HUES48 (cell line): ENCODE measurements around the gene CYP3A5.
"Not testable (repeated sequence)": the region's sequence is repeated elsewhere in the genome, so short reads cannot be mapped to it uniquely, and the experiment has no call there.

ENCODE experiments used
- H3K27ac ChIP-seq: one replicate; pipeline ENCODE4 v1.7.0; 2013; ENCODE audit warnings: low read depth, low read length, inconsistent platforms
- H3K27me3 ChIP-seq: 2 replicates; pipeline ENCODE4 v1.6.1; 2013; ENCODE audit warnings: mild to moderate bottlenecking, low read length; ENCODE audit not compliant: control insufficient read depth, insufficient read depth
- H3K36me3 ChIP-seq: 2 replicates; pipeline ENCODE4 v1.6.1; 2013; ENCODE audit warnings: low read length; ENCODE audit not compliant: control insufficient read depth, insufficient read depth
- H3K4me1 ChIP-seq: 2 replicates; pipeline ENCODE4 v1.6.1; 2013; ENCODE audit warnings: mild to moderate bottlenecking, low read length; ENCODE audit not compliant: control insufficient read depth, insufficient read depth
- H3K4me3 ChIP-seq: 2 replicates; pipeline ENCODE4 v1.5.1; 2013; ENCODE audit warnings: mild to moderate bottlenecking, low read depth, low read length
- H3K9ac ChIP-seq: 2 replicates; pipeline ENCODE4 v1.6.1; 2013; ENCODE audit warnings: mild to moderate bottlenecking, low read depth, low read length, moderate library complexity
- H3K9me3 ChIP-seq: 2 replicates; pipeline ENCODE4 v1.6.1; 2013; ENCODE audit warnings: low read length; ENCODE audit not compliant: control insufficient read depth, insufficient read depth

Gene CYP3A5

GRCh38 chr7:99698867-99699730 lies 19.3 kb upstream of the CYP3A5 start:
- H3K36me3 ChIP-seq, H3K4me3 ChIP-seq, H3K27me3 ChIP-seq, H3K9me3 ChIP-seq, H3K9ac ChIP-seq: not testable (repeated sequence)
- Histone ChIP-seq H3K27ac (peak overlapping the region; percentile 20), H3K4me1 (peaks cover 13% of the 10 kb centered on the region)

- Histone ChIP-seq H3K9me3 (no peaks in the 10 kb centered on the region), H3K27ac (no peak overlapping the region), H3K36me3 (no peaks in the 10 kb centered on the region), H3K4me1 (peaks cover 24% of the 10 kb centered on the region), H3K27me3 (no peaks in the 10 kb centered on the region), H3K9ac (no peak overlapping the region), H3K4me3 (no peak overlapping the region)
Measured at GRCh38 chr7:99694912-99695304, 15.1 kb upstream of the CYP3A5 start.

DNA sequence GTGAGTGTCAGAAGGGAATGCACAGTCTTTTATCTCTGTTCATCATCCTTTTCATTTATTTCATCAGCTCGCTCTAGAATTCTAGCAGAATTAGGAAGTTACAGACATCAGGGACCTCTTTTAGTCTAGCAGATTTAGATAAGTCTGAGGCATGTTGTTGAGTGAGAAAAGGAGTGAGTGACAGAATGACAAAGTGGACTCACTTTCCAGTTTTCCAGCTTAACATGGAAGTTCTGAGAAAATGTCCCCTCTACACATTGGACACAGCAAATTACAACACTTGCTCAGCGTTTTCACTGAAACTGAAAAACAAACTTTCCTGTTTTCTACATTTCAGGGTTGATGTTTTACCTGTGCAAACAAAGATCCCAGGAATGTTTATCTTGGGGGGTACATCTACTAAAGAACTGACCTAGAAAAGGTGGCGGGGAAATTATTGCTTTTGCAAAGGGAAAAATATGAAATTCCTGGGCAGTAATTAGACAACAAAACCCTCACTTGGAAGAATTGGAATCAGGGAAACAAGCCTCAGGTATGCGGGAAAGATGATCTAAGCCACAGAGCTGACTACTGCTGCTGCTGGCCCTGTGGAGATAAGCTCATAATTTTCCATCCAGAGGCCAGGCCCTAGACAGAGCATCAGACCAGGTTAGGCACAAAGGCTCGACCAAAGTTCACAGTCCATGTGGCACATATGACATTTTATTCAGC lies 14.6 kb upstream of the CYP3A5 start:
- peak overlapping the region; percentile 42 for H3K27ac ChIP-seq
- H3K36me3 ChIP-seq = no peaks in the 10 kb centered on the region
- H3K4me3 ChIP-seq = no peak overlapping the region
- peaks cover 20% of the 10 kb centered on the region for H3K4me1 ChIP-seq
- no peaks in the 10 kb centered on the region for H3K27me3 ChIP-seq
- H3K9me3 ChIP-seq = no peaks in the 10 kb centered on the region
- H3K9ac ChIP-seq = no peak overlapping the region

DNA sequence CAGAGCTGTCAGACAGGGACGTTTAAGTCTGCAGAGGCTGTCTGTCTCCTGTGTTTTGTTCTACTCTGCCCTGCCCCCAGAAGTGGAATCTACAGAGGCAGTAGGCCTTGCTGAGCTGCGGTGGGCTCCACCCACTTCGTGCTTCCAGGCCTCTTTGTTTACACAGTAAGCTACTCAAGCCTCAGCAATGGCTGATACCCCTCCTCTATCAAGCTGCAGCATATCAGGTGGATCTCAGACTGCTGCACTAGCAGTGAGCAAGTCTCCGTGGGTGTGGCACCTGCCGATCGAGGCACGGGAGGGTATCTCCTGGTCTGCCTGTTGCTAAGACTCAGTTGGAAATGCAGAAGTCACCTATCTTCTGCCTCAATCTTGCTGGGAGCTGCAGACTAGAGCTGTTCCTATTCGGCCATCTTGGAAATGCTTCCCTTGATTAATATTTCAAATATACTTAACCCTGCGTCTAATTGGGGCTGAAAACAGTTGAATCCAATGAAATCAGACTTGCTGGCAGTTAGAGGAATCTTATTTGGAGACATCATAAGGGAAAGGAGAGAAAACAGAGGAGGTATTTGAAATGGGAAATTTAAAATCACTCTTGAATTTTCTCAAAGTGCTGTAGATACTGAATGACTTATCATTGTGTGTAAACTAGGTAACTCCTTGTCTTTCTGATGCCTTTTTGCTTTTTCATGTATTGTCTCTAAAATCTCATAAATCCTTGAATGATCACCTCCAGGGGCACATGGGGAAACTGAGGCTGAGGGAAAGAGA lies 13.8 kb upstream of the CYP3A5 start:
- Histone ChIP-seq H3K4me3 (no peak overlapping the region), H3K9me3 (no peaks in the 10 kb centered on the region), H3K27ac (peak overlapping the region; percentile 83), H3K4me1 (peaks cover 16% of the 10 kb centered on the region), H3K9ac (no peak overlapping the region), H3K27me3 (no peaks in the 10 kb centered on the region), H3K36me3 (no peaks in the 10 kb centered on the region)

GRCh38 chr7:99693100-99693426 lies 13.3 kb upstream of the CYP3A5 start:
- Histone ChIP-seq H3K4me1 (peaks cover 16% of the 10 kb centered on the region), H3K9me3 (no peaks in the 10 kb centered on the region), H3K36me3 (no peaks in the 10 kb centered on the region), H3K27me3 (no peaks in the 10 kb centered on the region), H3K27ac (peak overlapping the region; percentile 83), H3K9ac (no peak overlapping the region), H3K4me3 (no peak overlapping the region)

DNA sequence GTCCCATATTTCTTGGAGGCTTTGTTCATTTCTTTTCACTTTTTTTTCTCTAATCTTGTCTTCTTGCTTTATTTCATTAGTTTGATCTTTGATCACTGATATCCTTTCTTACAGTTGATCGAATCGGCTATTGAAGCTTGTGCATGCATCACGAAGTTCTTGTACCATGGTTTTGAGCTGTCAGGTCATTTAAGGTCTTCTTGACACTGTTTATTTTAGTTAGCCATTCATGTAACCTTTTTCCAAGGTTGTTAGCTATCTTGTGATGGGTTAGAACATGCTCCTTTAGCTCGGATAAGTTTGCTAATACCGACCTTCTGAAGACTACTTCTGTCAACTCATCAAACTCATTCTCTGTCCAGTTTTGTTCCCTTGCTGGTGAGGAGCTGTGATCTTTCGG lies 12.8 kb upstream of the CYP3A5 start:
- H3K4me3 ChIP-seq, H3K9me3 ChIP-seq, H3K36me3 ChIP-seq, H3K9ac ChIP-seq, H3K27me3 ChIP-seq, H3K27ac ChIP-seq: not testable (repeated sequence)
- H3K4me1 ChIP-seq = peaks cover 16% of the 10 kb centered on the region

GRCh38 chr7:99691658-99692057 lies 11.9 kb upstream of the CYP3A5 start:
- not testable (repeated sequence) for H3K4me3 ChIP-seq, H3K9me3 ChIP-seq, H3K27ac ChIP-seq, H3K27me3 ChIP-seq, H3K36me3 ChIP-seq, H3K9ac ChIP-seq
- H3K4me1 ChIP-seq = peaks cover 16% of the 10 kb centered on the region

DNA sequence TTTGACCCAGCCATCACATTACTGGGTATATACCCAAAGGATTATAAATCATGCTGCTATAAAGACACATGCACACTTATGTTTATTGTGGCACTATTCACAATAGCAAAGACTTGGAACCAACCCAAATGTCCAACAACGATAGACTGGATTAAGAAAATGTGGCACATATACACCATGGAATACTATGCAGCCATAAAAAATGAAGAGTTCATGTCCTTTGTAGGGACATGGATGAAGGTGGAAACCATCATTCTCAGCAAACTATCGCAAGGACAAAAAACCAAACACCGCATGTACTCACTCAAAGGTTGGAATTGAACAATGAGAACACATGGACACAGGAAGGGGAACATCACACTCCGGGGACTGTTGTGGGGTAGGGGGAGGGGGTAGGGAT lies 11.1 kb upstream of the CYP3A5 start:
- H3K27me3 ChIP-seq, H3K36me3 ChIP-seq, H3K27ac ChIP-seq, H3K9ac ChIP-seq, H3K9me3 ChIP-seq, H3K4me3 ChIP-seq: not testable (repeated sequence)
- peaks cover 16% of the 10 kb centered on the region for H3K4me1 ChIP-seq

GRCh38 chr7:99685871-99686608 lies 6.2 kb upstream of the CYP3A5 start:
- H3K9me3 ChIP-seq, H3K36me3 ChIP-seq, H3K27ac ChIP-seq, H3K9ac ChIP-seq, H3K4me1 ChIP-seq, H3K4me3 ChIP-seq, H3K27me3 ChIP-seq: not testable (repeated sequence)

DNA sequence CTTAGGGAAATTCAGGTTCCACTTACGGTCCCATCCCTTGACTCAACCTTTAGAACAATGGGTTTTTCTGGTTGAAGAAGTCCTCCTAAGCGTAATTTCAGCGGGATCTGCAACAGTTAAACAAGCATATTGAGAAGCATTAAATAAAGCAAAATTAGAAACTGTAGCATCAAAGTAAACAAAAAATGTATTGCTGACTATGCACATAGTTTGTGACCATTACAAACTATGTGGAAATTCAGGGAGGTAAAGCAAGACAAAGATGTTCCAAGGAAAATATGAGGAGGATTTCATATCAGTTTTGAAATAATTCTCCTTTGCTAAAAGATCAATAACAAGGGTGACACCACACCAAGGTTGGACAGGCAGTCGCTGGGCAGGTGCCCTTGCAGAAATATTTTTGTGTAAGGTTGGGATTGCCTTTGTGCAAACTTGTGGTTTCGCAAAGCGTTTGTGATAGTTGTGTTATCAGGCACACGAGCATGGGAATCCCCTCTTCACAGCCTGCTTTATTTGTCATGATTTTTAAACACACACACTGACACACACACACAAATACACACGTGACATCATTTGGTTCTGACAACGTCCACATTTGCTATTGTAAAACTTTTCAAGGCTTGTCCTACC lies 5.4 kb upstream of the CYP3A5 start:
- no peak overlapping the region for H3K4me3 ChIP-seq
- H3K36me3 ChIP-seq = no peaks in the 10 kb centered on the region
- H3K4me1 ChIP-seq = no peaks in the 10 kb centered on the region
- no peaks in the 10 kb centered on the region for H3K27me3 ChIP-seq
- H3K9ac ChIP-seq = no peak overlapping the region
- no peak overlapping the region for H3K27ac ChIP-seq
- peaks cover 9% of the 10 kb centered on the region for H3K9me3 ChIP-seq
